H9 (cell line): ENCODE data around the gene TMEM30B. TPM values are rescaled to one million over a fixed set of nuclear protein-coding genes. Genes with fewer than 3 reads are reported as not detected.
"Not testable (repeated sequence)": the region's sequence is repeated elsewhere in the genome, so short reads cannot be mapped to it uniquely, and the experiment has no call there.

ENCODE experiments used
- DNase-seq: peaks from one replicate; pipeline ENCODE4 v3.0.0-alpha.2; 2017
- H2AFZ ChIP-seq: one replicate; pipeline ENCODE4 v1.6.1; 2013; ENCODE audit warnings: mild to moderate bottlenecking, low read length, control low read depth, moderate library complexity
- H2AK5ac ChIP-seq: 2 replicates; pipeline ENCODE4 v1.6.1; 2013; ENCODE audit warnings: low read length, control low read depth, mixed read lengths; ENCODE audit not compliant: insufficient read length
- H2BK120ac ChIP-seq: one replicate; pipeline ENCODE4 v1.6.1; 2013; ENCODE audit warnings: low read depth, mild to moderate bottlenecking, low read length, control low read depth, inconsistent platforms; ENCODE audit not compliant: poor library complexity, severe bottlenecking
- H2BK12ac ChIP-seq: 2 replicates; pipeline ENCODE4 v1.6.1; 2013; ENCODE audit warnings: low read length, control low read depth, mixed read lengths, low read depth; ENCODE audit not compliant: insufficient read length
- H2BK15ac ChIP-seq: 2 replicates; pipeline ENCODE4 v1.6.1; 2013; ENCODE audit warnings: low read depth, low read length, control low read depth
- H2BK20ac ChIP-seq: one replicate; pipeline ENCODE4 v1.6.1; 2013; ENCODE audit warnings: low read depth, mild to moderate bottlenecking, low read length, control low read depth, inconsistent platforms; ENCODE audit not compliant: poor library complexity, severe bottlenecking
- H2BK5ac ChIP-seq: 2 replicates; pipeline ENCODE4 v1.6.1; 2013; ENCODE audit warnings: low read length, control low read depth, mixed read lengths; ENCODE audit not compliant: insufficient read length
- H3K14ac ChIP-seq: 2 replicates; pipeline ENCODE4 v1.6.1; 2013; ENCODE audit warnings: low read length, control low read depth; ENCODE audit not compliant: insufficient read depth
- H3K18ac ChIP-seq: 2 replicates; pipeline ENCODE4 v1.6.1; 2013; ENCODE audit warnings: low read depth, mild to moderate bottlenecking, mixed read lengths, low read length, control low read depth; ENCODE audit not compliant: insufficient read length
- H3K23ac ChIP-seq: 2 replicates; pipeline ENCODE4 v1.6.1; 2013; ENCODE audit warnings: low read length, control low read depth, mixed read lengths, low read depth; ENCODE audit not compliant: insufficient read length
- H3K23me2 ChIP-seq: 2 replicates; pipeline ENCODE4 v1.6.1; 2013; ENCODE audit warnings: low read depth, mild to moderate bottlenecking, mixed read lengths, low read length, control low read depth; ENCODE audit not compliant: insufficient read length, poor library complexity, severe bottlenecking
- H3K27ac ChIP-seq: 2 replicates; pipeline ENCODE4 v1.5.1; 2013; ENCODE audit warnings: low read length, control low read depth, mixed read lengths, low read depth; ENCODE audit not compliant: insufficient read length
- H3K27me3 ChIP-seq: 2 replicates; pipeline ENCODE4 v1.6.1; 2013; ENCODE audit warnings: low read length, control low read depth, inconsistent platforms; ENCODE audit not compliant: insufficient read depth
- H3K4ac ChIP-seq: 2 replicates; pipeline ENCODE4 v1.6.1; 2013; ENCODE audit warnings: low read depth, mild to moderate bottlenecking, control low read depth, inconsistent platforms, low read length, moderate library complexity
- H3K4me1 ChIP-seq: 2 replicates; pipeline ENCODE4 v1.6.1; 2013; ENCODE audit warnings: low read length, control low read depth, inconsistent platforms; ENCODE audit not compliant: insufficient read depth
- H3K4me2 ChIP-seq: 2 replicates; pipeline ENCODE4 v1.6.1; 2013; ENCODE audit warnings: low read length, control low read depth, mixed read lengths; ENCODE audit not compliant: insufficient read length, insufficient read depth
- H3K56ac ChIP-seq: 2 replicates; pipeline ENCODE4 v1.6.1; 2013; ENCODE audit warnings: low read depth, mild to moderate bottlenecking, mixed read lengths, low read length, control low read depth; ENCODE audit not compliant: insufficient read length
- H3K79me1 ChIP-seq: 2 replicates; pipeline ENCODE4 v1.6.1; 2013; ENCODE audit warnings: low read depth, mild to moderate bottlenecking, moderate library complexity, low read length, control low read depth, inconsistent platforms; ENCODE audit not compliant: insufficient read depth, poor library complexity, severe bottlenecking
- H3K79me2 ChIP-seq: 2 replicates; pipeline ENCODE4 v1.6.1; 2013; ENCODE audit warnings: low read length, control low read depth, inconsistent platforms; ENCODE audit not compliant: insufficient read depth
- H3K9ac ChIP-seq: 2 replicates; pipeline ENCODE4 v1.6.1; 2013; ENCODE audit warnings: low read length, control low read depth, mixed read lengths; ENCODE audit not compliant: insufficient read length; ENCODE audit errors: extremely low read depth
- H3K9me3 ChIP-seq: one replicate; pipeline ENCODE4 v1.6.1; 2013; ENCODE audit warnings: low read depth, low read length, inconsistent platforms; ENCODE audit not compliant: control insufficient read depth
- H3T11ph ChIP-seq: one replicate; pipeline ENCODE4 v1.6.1; 2013; ENCODE audit warnings: mild to moderate bottlenecking, low read length, control low read depth, inconsistent platforms
- H4K20me1 ChIP-seq: one replicate; pipeline ENCODE4 v1.6.1; 2013; ENCODE audit not compliant: control insufficient read depth, insufficient read length, insufficient read depth
- H4K5ac ChIP-seq: 2 replicates; pipeline ENCODE4 v1.6.1; 2013; ENCODE audit warnings: low read depth, mild to moderate bottlenecking, mixed read lengths, low read length, control low read depth; ENCODE audit not compliant: insufficient read length
- H4K8ac ChIP-seq: replicated peaks from 2 replicates; pipeline ENCODE4 v1.6.1; 2013; ENCODE audit warnings: low read length, control low read depth, mixed read lengths, low read depth; ENCODE audit not compliant: insufficient read length
- H4K91ac ChIP-seq: 2 replicates; pipeline ENCODE4 v1.6.1; 2013; ENCODE audit warnings: low read depth, mild to moderate bottlenecking, moderate library complexity, mixed read lengths, low read length, control low read depth; ENCODE audit not compliant: insufficient read length
- H3K27ac Mint-ChIP-seq, 3 experiments: 2 replicates in 2 of 3; 3 replicates in 1 of 3; pipeline ENCODE4 v1.8.0; 2020 to 2021; ENCODE audit warnings: mixed read lengths in 3 of 3, mild to moderate bottlenecking in 1 of 3, moderate library complexity in 1 of 3
- H3K27me3 Mint-ChIP-seq: 2 replicates; pipeline ENCODE4 v1.8.0; 2021; ENCODE audit warnings: low read depth, mild to moderate bottlenecking, moderate library complexity, mixed read lengths
- H3K36me3 Mint-ChIP-seq, 3 experiments: 2 replicates in 2 of 3; 3 replicates in 1 of 3; pipeline ENCODE4 v1.8.0; 2020 to 2021; ENCODE audit warnings: low read depth in 3 of 3, mixed read lengths in 3 of 3; ENCODE audit not compliant: insufficient read depth in 1 of 3
- H3K4me1 Mint-ChIP-seq, 2 experiments: 2 replicates each; pipeline ENCODE4 v1.8.0; 2020; ENCODE audit warnings: mixed read lengths in 2 of 2
- H3K4me3 Mint-ChIP-seq, 2 experiments: 2 replicates in 1 of 2; 3 replicates in 1 of 2; pipeline ENCODE4 v1.8.0; 2020 to 2021; ENCODE audit warnings: mild to moderate bottlenecking in 2 of 2, mixed read lengths in 2 of 2, moderate library complexity in 1 of 2
- H3K9me3 Mint-ChIP-seq, 2 experiments: 2 replicates in 1 of 2; 3 replicates in 1 of 2; pipeline ENCODE4 v1.8.0; 2020; ENCODE audit warnings: mild to moderate bottlenecking in 2 of 2, mixed read lengths in 2 of 2, moderate library complexity in 1 of 2
- CTCF ChIP-seq: fragments of 200-600 bp; sonication (generic); conservative IDR thresholded peaks from 3 replicates; pipeline ENCODE4 v1.8.0; 2021; ENCODE audit warnings: antibody characterized with exemption, mild to moderate bottlenecking
- WGBS: extraction: QIAGEN DNeasy Blood & Tissue Kit; methylation state at CpG from one replicate; pipeline ENCODE4 v1.1.7; 2013; ENCODE audit warnings: missing lambda C conversion rate, low lambda C conversion rate, mixed read lengths; ENCODE audit not compliant: insufficient read length; ENCODE audit errors: extremely low coverage; 5-methylcytosine and 5-hydroxymethylcytosine counted together
- total RNA-seq: library from RNA; stranded (reverse); gene quantifications from 2 replicates; pipeline ENCODE4 v1.2.1, GENCODE V29; 2021

Gene TMEM30B
- total RNA-seq, 1 experiment from 2014 or later, result 12.2 TPM

- H3K27ac ChIP-seq, result no peak overlapping the region
- no peak overlapping the region for H3K4me2 ChIP-seq
- H3K4me3 Mint-ChIP-seq, result no peak overlapping the region
- no peaks in the 10 kb centered on the region for H3K4me1 ChIP-seq
- peaks cover 6 to 16% (median 11%) of the 10 kb centered on the region in 3 experiments; a peak in 6 of 7 replicates for H3K36me3 Mint-ChIP-seq
- no peaks in the 10 kb centered on the region for H3K23me2 ChIP-seq
- no peak overlapping the region for H3K9ac ChIP-seq
- no peak overlapping the region for H2AK5ac ChIP-seq
- no peak overlapping the region for H3K18ac ChIP-seq
- TF ChIP-seq CTCF, result no peak
- H3K9me3 ChIP-seq, result no peaks in the 10 kb centered on the region
- H3K27me3 ChIP-seq, result no peaks in the 10 kb centered on the region
- H2BK120ac ChIP-seq, result no peak overlapping the region
- no peak overlapping the region for H3K56ac ChIP-seq
- H4K5ac ChIP-seq, result no peak overlapping the region
- H2BK20ac ChIP-seq, result no peak overlapping the region
- H2AFZ ChIP-seq, result no peak overlapping the region
- H3T11ph ChIP-seq, result no peak overlapping the region
- no peak overlapping the region for H3K14ac ChIP-seq
- H3K4ac ChIP-seq, result no peak overlapping the region
- H3K79me1 ChIP-seq, result no peaks in the 10 kb centered on the region
- H3K9me3 Mint-ChIP-seq, result peaks cover 18 to 23% of the 10 kb centered on the region in 2 experiments
- no peak overlapping the region for H2BK15ac ChIP-seq
- no CpG with 5 or more reads among the region's 4 CpGs for WGBS
- H3K79me2 ChIP-seq, result no peaks in the 10 kb centered on the region
- peaks cover 2% of the 10 kb centered on the region; the same call in 1 of the 2 replicates for H3K27me3 Mint-ChIP-seq
- no peak overlapping the region for H4K8ac ChIP-seq
- no peak overlapping the region for H2BK5ac ChIP-seq
- H3K4me1 Mint-ChIP-seq, result no peaks in the 10 kb centered on the region; a peak in 1 of 4 replicates
- no peak for DNase-seq
- no peak overlapping the region for H3K23ac ChIP-seq
- H3K27ac Mint-ChIP-seq, result no peak overlapping the region
- H4K20me1 ChIP-seq, result no peaks in the 10 kb centered on the region
- no peak overlapping the region for H4K91ac ChIP-seq
- no peak overlapping the region for H2BK12ac ChIP-seq
These were observed 34.2 kb upstream of the TMEM30B start for GRCh38 chr14:61315313-61315712.

GRCh38 chr14:61308701-61309100 lies 27.6 kb upstream of the TMEM30B start:
- not testable (repeated sequence) for H3K9ac ChIP-seq, H3K56ac ChIP-seq, H2BK12ac ChIP-seq, H4K5ac ChIP-seq, H3K14ac ChIP-seq, DNase-seq, H2BK5ac ChIP-seq, H2AFZ ChIP-seq, H4K8ac ChIP-seq, H3K9me3 ChIP-seq, H3K4me1 ChIP-seq, H3K4ac ChIP-seq, H4K20me1 ChIP-seq, H2BK120ac ChIP-seq, H3K4me3 Mint-ChIP-seq, H2BK20ac ChIP-seq, H3K23me2 ChIP-seq, H3K18ac ChIP-seq, H3K4me1 Mint-ChIP-seq, H3K27me3 ChIP-seq, H3K4me2 ChIP-seq, H4K91ac ChIP-seq, H3K23ac ChIP-seq, H3K27me3 Mint-ChIP-seq, H3K27ac ChIP-seq, H3K27ac Mint-ChIP-seq, H3K79me2 ChIP-seq, H3K79me1 ChIP-seq, H3T11ph ChIP-seq, H2AK5ac ChIP-seq, H2BK15ac ChIP-seq
- Mint-ChIP-seq H3K36me3 (peaks cover 12 to 37% (median 19%) of the 10 kb centered on the region in 3 experiments), H3K9me3 (peaks cover 32 to 38% of the 10 kb centered on the region in 2 experiments)
- no CpG with 5 or more reads among the region's 4 CpGs for WGBS
